Smooth muscle cell (in vitro differentiated cells): ENCODE results near the gene PTPRN2. TPM values are rescaled to one million over a fixed set of nuclear protein-coding genes. Genes with fewer than 3 reads are reported as not detected.

Experiments
- DNase-seq: peaks from one replicate; lab custom pipeline; 2025; ENCODE audit not compliant: unreplicated experiment; lab: John Stamatoyannopoulos, UW
- H2AFZ ChIP-seq: fragments of 200-600 bp; sonication (generic); 2 replicates; pipeline ENCODE4 v1.6.0; 2016; ENCODE audit warnings: antibody characterized with exemption, low read depth, mild to moderate bottlenecking
- H3F3A ChIP-seq: fragments of 200-600 bp; sonication (generic); 2 replicates; pipeline ENCODE4 v1.6.0; 2017; ENCODE audit warnings: antibody characterized with exemption, low read depth
- H3K27ac ChIP-seq: fragments of 200-600 bp; sonication (generic); 2 replicates; pipeline ENCODE4 v1.5.1; 2016; ENCODE audit warnings: low read depth, mild to moderate bottlenecking
- H3K27me3 ChIP-seq: fragments of 200-600 bp; sonication (generic); 2 replicates; pipeline ENCODE4 v1.6.1; 2016; ENCODE audit warnings: low read depth, mild to moderate bottlenecking
- H3K36me3 ChIP-seq: fragments of 200-600 bp; sonication (generic); 2 replicates; pipeline ENCODE4 v1.5.1; 2016; ENCODE audit warnings: low read depth
- H3K4me1 ChIP-seq: fragments of 200-600 bp; sonication (generic); 2 replicates; pipeline ENCODE4 v1.5.1; 2016; ENCODE audit warnings: low read depth
- H3K4me2 ChIP-seq: fragments of 200-600 bp; sonication (generic); 2 replicates; pipeline ENCODE4 v1.6.0; 2016; ENCODE audit warnings: mild to moderate bottlenecking
- H3K4me3 ChIP-seq: fragments of 200-600 bp; sonication (generic); 2 replicates; pipeline ENCODE4 v1.5.1; 2016; ENCODE audit warnings: mild to moderate bottlenecking
- H3K79me2 ChIP-seq: fragments of 200-600 bp; sonication (generic); 2 replicates; pipeline ENCODE4 v1.6.0; 2016; ENCODE audit warnings: low read depth, mild to moderate bottlenecking
- H3K9ac ChIP-seq: fragments of 200-600 bp; sonication (generic); 2 replicates; pipeline ENCODE4 v1.6.0; 2016; ENCODE audit warnings: low read depth
- H3K9me3 ChIP-seq: fragments of 200-600 bp; sonication (generic); replicated peaks from 2 replicates; pipeline ENCODE4 v1.5.1; 2016; ENCODE audit warnings: low read depth
- H4K20me1 ChIP-seq: fragments of 200-600 bp; sonication (generic); 2 replicates; pipeline ENCODE4 v1.6.0; 2016; ENCODE audit warnings: low read depth
- CTCF ChIP-seq: fragments of 200-600 bp; sonication (generic); IDR thresholded peaks from 2 replicates; pipeline ENCODE4 v1.5.1; 2017; ENCODE audit warnings: borderline replicate concordance, mild to moderate bottlenecking, antibody characterized with exemption; ENCODE audit not compliant: insufficient read depth, poor library complexity, severe bottlenecking
- whole genome bisulfite sequencing: methylation state at CpG from one replicate; pipeline ENCODE4 v1.1.7; 2016; ENCODE audit warnings: low lambda C conversion rate; 5-methylcytosine and 5-hydroxymethylcytosine counted together
- polyA plus RNA-seq: library from polyadenylated mRNA; unstranded; fragments of >200 nt; fragmentation: Nextera tagmentation; extraction: Ambion mirVana; gene quantifications from 2 replicates; pipeline ENCODE4 v1.2.1, GENCODE V29; 2016
- total RNA-seq: library from RNA; depleted of rRNA; stranded (reverse); fragments of >200 nt; gene quantifications from 2 replicates; pipeline ENCODE4 v1.2.3, GENCODE V29; 2014

PTPRN2 gene
- total and polyA plus RNA-seq, 2 experiments from 2014 or later = 0.09 to 0.87 TPM

GRCh38 chr7:157654350-157654749 lies 933.3 kb downstream of the PTPRN2 start:
- H3K9me3 ChIP-seq = no peaks in the 10 kb centered on the region
- 92% methylated on average over 14 of the region's 14 CpGs for WGBS

DNA sequence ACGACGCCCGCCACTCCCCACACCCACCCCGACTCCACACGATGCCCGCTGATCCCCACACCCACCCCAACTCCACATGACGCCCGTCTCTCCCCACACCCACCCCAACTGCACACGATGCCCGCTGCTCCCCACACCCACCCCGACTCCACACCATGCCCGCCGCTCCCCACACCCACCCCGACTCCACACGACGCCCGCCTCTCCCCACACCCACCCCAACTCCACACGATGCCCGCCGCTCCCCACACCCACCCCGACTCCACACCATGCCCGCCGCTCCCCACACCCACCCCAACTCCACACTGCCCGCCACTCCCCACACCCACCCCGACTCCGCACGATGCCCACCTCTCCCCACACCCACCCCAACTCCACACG lies 933.8 kb downstream of the PTPRN2 start:
- Histone ChIP-seq H3K27me3 (no peaks in the 10 kb centered on the region), H3K4me1 (no peaks in the 10 kb centered on the region), H3K79me2 (no peaks in the 10 kb centered on the region), H3K4me2 (no peak overlapping the region), H4K20me1 (no peaks in the 10 kb centered on the region), H3K4me3 (no peak overlapping the region), H3K36me3 (no peaks in the 10 kb centered on the region), H2AFZ (no peak overlapping the region), H3K9me3 (no peaks in the 10 kb centered on the region), H3K27ac (no peak overlapping the region), H3K9ac (no peak overlapping the region), H3F3A (no peaks in the 10 kb centered on the region)
- no peak for DNase-seq
- no peak for TF ChIP-seq CTCF
- no CpG with 5 or more reads among the region's 28 CpGs for WGBS

More at GRCh38 chr7:157654350-157654749, 933.3 kb downstream of the PTPRN2 start:
- Histone ChIP-seq H3K27me3 (no peaks in the 10 kb centered on the region), H3K9ac (no peak overlapping the region), H2AFZ (no peak overlapping the region), H3F3A (no peaks in the 10 kb centered on the region), H3K27ac (no peak overlapping the region), H3K4me2 (no peak overlapping the region), H4K20me1 (no peaks in the 10 kb centered on the region), H3K79me2 (no peaks in the 10 kb centered on the region), H3K36me3 (no peaks in the 10 kb centered on the region), H3K4me3 (no peak overlapping the region), H3K4me1 (no peaks in the 10 kb centered on the region)
- TF ChIP-seq CTCF = no peak
- DNase-seq = no peak

GRCh38 chr7:157652954-157653826 lies 934.4 kb downstream of the PTPRN2 start:
- DNase-seq = no peak
- Histone ChIP-seq H3K79me2 (no peaks in the 10 kb centered on the region), H3F3A (no peaks in the 10 kb centered on the region), H3K4me3 (no peak overlapping the region), H2AFZ (no peak overlapping the region), H3K27me3 (no peaks in the 10 kb centered on the region), H3K27ac (no peak overlapping the region), H3K9ac (no peak overlapping the region), H3K4me1 (no peaks in the 10 kb centered on the region), H3K9me3 (no peaks in the 10 kb centered on the region), H3K36me3 (no peaks in the 10 kb centered on the region), H3K4me2 (no peak overlapping the region), H4K20me1 (no peaks in the 10 kb centered on the region)
- TF ChIP-seq CTCF = no peak
- WGBS = 85% methylated on average over 28 of the region's 32 CpGs
